Measurements from ENCODE around the gene DHX36. TPM values are rescaled to one million over a fixed set of nuclear protein-coding genes. Genes with fewer than 3 reads are reported as not detected.

Gene DHX36
- total RNA-seq, 1 donor from 2014 or later, result 91.8 TPM

GRCh38 chr3:154294016-154294415 is 30.3 kb downstream of the DHX36 start:
- no peaks in the 10 kb centered on the region for H4K20me1 ChIP-seq (ENCODE audit: low read depth)
- H3K4me3 ChIP-seq, result no peak overlapping the region
- H3F3A ChIP-seq (ENCODE audit: low read depth), result no peaks in the 10 kb centered on the region
- H3K36me3 Mint-ChIP-seq, result peaks cover 37% of the 10 kb centered on the region
- no peaks in the 10 kb centered on the region for H3K27me3 Mint-ChIP-seq (ENCODE audit: insufficient read depth, low read depth)
- H3K4me1 Mint-ChIP-seq, result no peaks in the 10 kb centered on the region
- H3K27ac ChIP-seq, result no peak overlapping the region
- no peaks in the 10 kb centered on the region for H3K79me2 ChIP-seq (ENCODE audit: low read depth)
- no peak overlapping the region for H3K4me3 Mint-ChIP-seq
- no peak overlapping the region for H2AFZ ChIP-seq (replicated peaks)
- H3K9ac ChIP-seq, result no peak overlapping the region
- H3K9me3 Mint-ChIP-seq, result no peaks in the 10 kb centered on the region
- H3K9me3 ChIP-seq (ENCODE audit: low read depth), result no peaks in the 10 kb centered on the region
- peaks cover 58% of the 10 kb centered on the region for H3K36me3 ChIP-seq
- H3K27me3 ChIP-seq, result no peaks in the 10 kb centered on the region
- H3K27ac Mint-ChIP-seq, result no peak overlapping the region
- no peak for DNase-seq (ENCODE audit: low spot score)
- H3K4me1 ChIP-seq, result no peaks in the 10 kb centered on the region
- no peak overlapping the region for H3K4me2 ChIP-seq
- TF ChIP-seq EZH2phosphoT487 (IDR thresholded peaks at IDR 0.05) (no peak), EZH2 (IDR thresholded peaks at IDR 0.05) (no peak), CTCF (IDR thresholded peaks at IDR 0.05) (no peak)

GRCh38 chr3:154290187-154290586 is 34.1 kb downstream of the DHX36 start:
- Mint-ChIP-seq H3K4me3 (no peak overlapping the region), H3K36me3 (peaks cover 39% of the 10 kb centered on the region), H3K27me3 (ENCODE audit: insufficient read depth, low read depth) (no peaks in the 10 kb centered on the region), H3K4me1 (no peaks in the 10 kb centered on the region), H3K9me3 (no peaks in the 10 kb centered on the region), H3K27ac (no peak overlapping the region)
- DNase-seq (ENCODE audit: low spot score), result no peak
- Histone ChIP-seq H3K79me2 (ENCODE audit: low read depth) (no peaks in the 10 kb centered on the region), H3K9me3 (ENCODE audit: low read depth) (no peaks in the 10 kb centered on the region), H3K9ac (no peak overlapping the region), H3K27ac (no peak overlapping the region), H4K20me1 (ENCODE audit: low read depth) (no peaks in the 10 kb centered on the region), H3K4me1 (no peaks in the 10 kb centered on the region), H3K36me3 (peaks cover 48% of the 10 kb centered on the region), H2AFZ (replicated peaks) (no peak overlapping the region), H3K4me3 (no peak overlapping the region), H3K27me3 (no peaks in the 10 kb centered on the region), H3F3A (ENCODE audit: low read depth) (no peaks in the 10 kb centered on the region), H3K4me2 (no peak overlapping the region)
- TF ChIP-seq CTCF (IDR thresholded peaks at IDR 0.05) (no peak), EZH2phosphoT487 (IDR thresholded peaks at IDR 0.05) (no peak), EZH2 (IDR thresholded peaks at IDR 0.05) (no peak)

GRCh38 chr3:154285221-154285620 is 39.1 kb downstream of the DHX36 start:
- TF ChIP-seq EZH2 (IDR thresholded peaks at IDR 0.05) (no peak), CTCF (IDR thresholded peaks at IDR 0.05) (no peak), EZH2phosphoT487 (IDR thresholded peaks at IDR 0.05) (no peak)
- H3K4me1 ChIP-seq, result no peaks in the 10 kb centered on the region
- Mint-ChIP-seq H3K4me3 (no peak overlapping the region), H3K27me3 (ENCODE audit: insufficient read depth, low read depth) (no peaks in the 10 kb centered on the region), H3K9me3 (no peaks in the 10 kb centered on the region), H3K27ac (no peak overlapping the region), H3K36me3 (peaks cover 40% of the 10 kb centered on the region), H3K4me1 (no peaks in the 10 kb centered on the region)
- no peaks in the 10 kb centered on the region for H4K20me1 ChIP-seq (ENCODE audit: low read depth)
- H3K9ac ChIP-seq, result no peak overlapping the region
- no peaks in the 10 kb centered on the region for H3F3A ChIP-seq (ENCODE audit: low read depth)
- no peak for DNase-seq (ENCODE audit: low spot score)
- H3K27ac ChIP-seq, result no peak overlapping the region
- no peaks in the 10 kb centered on the region for H3K27me3 ChIP-seq
- H3K79me2 ChIP-seq (ENCODE audit: low read depth), result no peaks in the 10 kb centered on the region
- no peak overlapping the region for H3K4me3 ChIP-seq
- H3K4me2 ChIP-seq, result no peak overlapping the region
- peaks cover 39% of the 10 kb centered on the region for H3K36me3 ChIP-seq
- H3K9me3 ChIP-seq (ENCODE audit: low read depth), result no peaks in the 10 kb centered on the region
- H2AFZ ChIP-seq (replicated peaks), result no peak overlapping the region

Data from neural progenitor cell (in vitro differentiated cells).